ENCODE results near the gene NHERF1.

DNA sequence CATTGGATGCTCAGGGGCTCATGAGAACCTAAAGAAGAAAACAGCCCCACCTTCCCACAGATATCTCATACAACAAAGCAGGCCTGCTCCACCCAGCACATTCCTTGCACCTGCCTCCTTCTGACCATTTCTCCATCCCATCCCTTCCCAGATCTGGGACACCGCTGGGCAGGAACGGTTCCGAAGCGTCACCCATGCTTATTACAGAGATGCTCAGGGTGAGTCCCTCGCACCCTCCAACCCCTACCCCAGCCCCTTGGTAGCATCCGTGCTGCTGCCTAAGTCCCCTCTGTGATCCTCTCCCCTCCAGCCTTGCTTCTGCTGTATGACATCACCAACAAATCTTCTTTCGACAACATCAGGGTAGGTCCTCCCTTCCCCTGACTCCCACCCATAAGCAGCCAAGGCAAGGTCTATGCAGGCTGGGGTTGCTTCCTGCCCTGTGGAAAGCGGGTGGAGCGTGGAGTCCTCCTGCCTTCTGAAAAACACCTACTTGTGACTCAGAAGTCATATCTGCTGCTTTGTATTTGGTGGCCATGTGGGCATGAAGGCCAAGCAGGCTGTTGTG lies 5.4 kb upstream of the NHERF1 start:
- TF ChIP-seq, protein P1, sequence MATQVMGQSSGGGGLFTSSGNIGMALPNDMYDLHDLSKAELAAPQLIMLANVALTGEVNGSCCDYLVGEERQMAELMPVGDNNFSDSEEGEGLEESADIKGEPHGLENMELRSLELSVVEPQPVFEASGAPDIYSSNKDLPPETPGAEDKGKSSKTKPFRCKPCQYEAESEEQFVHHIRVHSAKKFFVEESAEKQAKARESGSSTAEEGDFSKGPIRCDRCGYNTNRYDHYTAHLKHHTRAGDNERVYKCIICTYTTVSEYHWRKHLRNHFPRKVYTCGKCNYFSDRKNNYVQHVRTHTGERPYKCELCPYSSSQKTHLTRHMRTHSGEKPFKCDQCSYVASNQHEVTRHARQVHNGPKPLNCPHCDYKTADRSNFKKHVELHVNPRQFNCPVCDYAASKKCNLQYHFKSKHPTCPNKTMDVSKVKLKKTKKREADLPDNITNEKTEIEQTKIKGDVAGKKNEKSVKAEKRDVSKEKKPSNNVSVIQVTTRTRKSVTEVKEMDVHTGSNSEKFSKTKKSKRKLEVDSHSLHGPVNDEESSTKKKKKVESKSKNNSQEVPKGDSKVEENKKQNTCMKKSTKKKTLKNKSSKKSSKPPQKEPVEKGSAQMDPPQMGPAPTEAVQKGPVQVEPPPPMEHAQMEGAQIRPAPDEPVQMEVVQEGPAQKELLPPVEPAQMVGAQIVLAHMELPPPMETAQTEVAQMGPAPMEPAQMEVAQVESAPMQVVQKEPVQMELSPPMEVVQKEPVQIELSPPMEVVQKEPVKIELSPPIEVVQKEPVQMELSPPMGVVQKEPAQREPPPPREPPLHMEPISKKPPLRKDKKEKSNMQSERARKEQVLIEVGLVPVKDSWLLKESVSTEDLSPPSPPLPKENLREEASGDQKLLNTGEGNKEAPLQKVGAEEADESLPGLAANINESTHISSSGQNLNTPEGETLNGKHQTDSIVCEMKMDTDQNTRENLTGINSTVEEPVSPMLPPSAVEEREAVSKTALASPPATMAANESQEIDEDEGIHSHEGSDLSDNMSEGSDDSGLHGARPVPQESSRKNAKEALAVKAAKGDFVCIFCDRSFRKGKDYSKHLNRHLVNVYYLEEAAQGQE (IDR thresholded peaks at IDR 0.05; ENCODE audit: insufficient read depth in 1 of 2, low read depth in 2 of 2, low read length in 2 of 2): no peak
- no peak for TF ChIP-seq SIN3A (IDR thresholded peaks at IDR 0.05; ENCODE audit: borderline replicate concordance, insufficient read depth, low read length)
